Mesothelial cell of epicardium (in vitro differentiated cells): Measurements from ENCODE around the gene IFNA10. TPM values are rescaled to one million over a fixed set of nuclear protein-coding genes. Genes with fewer than 3 reads are reported as not detected.
A peak's percentile ranks its signal among the peaks of the same experiment; 100 is the strongest.
"Not testable (repeated sequence)": the region's sequence is repeated elsewhere in the genome, so short reads cannot be mapped to it uniquely, and the experiment has no call there.

Experiments used
- DNase-seq, 2 experiments: peaks; one replicate each; pipeline ENCODE4 v3.0.0; 2021; ENCODE audit warnings: low spot score in 2 of 2; ENCODE audit not compliant: unreplicated experiment in 2 of 2
- H3K27ac Mint-ChIP-seq: 2 replicates; pipeline ENCODE4 v1.8.0; 2021; ENCODE audit warnings: mixed read lengths
- H3K27me3 Mint-ChIP-seq: 2 replicates; pipeline ENCODE4 v1.8.0; 2021; ENCODE audit warnings: low read depth, mixed read lengths
- H3K36me3 Mint-ChIP-seq: 2 replicates; pipeline ENCODE4 v1.8.0; 2021; ENCODE audit warnings: mixed read lengths
- H3K4me1 Mint-ChIP-seq: 2 replicates; pipeline ENCODE4 v1.8.0; 2021; ENCODE audit warnings: mixed read lengths
- H3K4me3 Mint-ChIP-seq: 2 replicates; pipeline ENCODE4 v1.8.0; 2021; ENCODE audit warnings: mild to moderate bottlenecking, moderate library complexity, mixed read lengths
- H3K9me3 Mint-ChIP-seq: 2 replicates; pipeline ENCODE4 v1.8.0; 2021; ENCODE audit warnings: mixed read lengths
- CTCF ChIP-seq: fragments of 200-600 bp; sonication (generic); IDR thresholded peaks from one replicate; pipeline ENCODE4 v1.5.0; 2021; ENCODE audit warnings: antibody characterized with exemption; ENCODE audit not compliant: unreplicated experiment
- total RNA-seq: library from RNA; stranded (reverse); gene quantifications from 3 replicates; pipeline ENCODE4 v1.2.1, GENCODE V29; 2021

Gene IFNA10
- total RNA-seq, 1 donor from 2014 or later: not detected

- H3K9me3 Mint-ChIP-seq: no peaks in the 10 kb centered on the region
- no peaks in the 10 kb centered on the region for H3K36me3 Mint-ChIP-seq
- no peak within 1 kb of the TSS for H3K27ac Mint-ChIP-seq
Observed at GRCh38 chr9:21239911-21240310, 33.0 kb upstream of the IFNA10 start, which contains the start of gene IFNA14. Gene IFNA14 (minus strand): TSS chr9:21240005. CDS start chr9:21239935, 70 bp downstream.

GRCh38 chr9:21236360-21236714 lies 29.4 kb upstream of the IFNA10 start:
- H3K36me3 Mint-ChIP-seq, H3K4me3 Mint-ChIP-seq, DNase-seq, H3K4me1 Mint-ChIP-seq, H3K27ac Mint-ChIP-seq, H3K9me3 Mint-ChIP-seq: not testable (repeated sequence)
- peaks cover 36% of the 10 kb centered on the region for H3K27me3 Mint-ChIP-seq

More at GRCh38 chr9:21239911-21240310, 33.0 kb upstream of the IFNA10 start, which contains the start of gene IFNA14:
- H3K4me1 Mint-ChIP-seq: peaks cover 1% of the 10 kb centered on the region
- no peak within 1 kb of the TSS for H3K4me3 Mint-ChIP-seq
- peaks cover 44% of the 10 kb centered on the region for H3K27me3 Mint-ChIP-seq
- no peak for TF ChIP-seq CTCF
- no peak for DNase-seq

- H3K36me3 Mint-ChIP-seq, H3K27ac Mint-ChIP-seq, H3K4me1 Mint-ChIP-seq, H3K4me3 Mint-ChIP-seq, H3K9me3 Mint-ChIP-seq: not testable (repeated sequence)
- peaks cover 33% of the 10 kb centered on the region for H3K27me3 Mint-ChIP-seq
- DNase-seq: peak in 1 of 2 experiments; percentile 27
Observed at GRCh38 chr9:21235468-21236359, 28.8 kb upstream of the IFNA10 start.

GRCh38 chr9:21234153-21234687 lies 27.3 kb upstream of the IFNA10 start:
- Mint-ChIP-seq H3K27me3 (peaks cover 24% of the 10 kb centered on the region), H3K27ac (no peak overlapping the region), H3K4me1 (peaks cover 1% of the 10 kb centered on the region), H3K9me3 (no peaks in the 10 kb centered on the region), H3K4me3 (no peak overlapping the region), H3K36me3 (no peaks in the 10 kb centered on the region)
- no peak for TF ChIP-seq CTCF
- peak in 1 of 2 experiments; percentile 28 for DNase-seq

GRCh38 chr9:21233258-21233657 lies 26.3 kb upstream of the IFNA10 start:
- no peaks in the 10 kb centered on the region for H3K36me3 Mint-ChIP-seq

GRCh38 chr9:21228122-21228521 lies 21.2 kb upstream of the IFNA10 start, which contains the start of gene IFNA17:
Gene IFNA17 (minus strand): TSS chr9:21228222. CDS start chr9:21228173, 49 bp downstream.
- no peak within 1 kb of the TSS for H3K4me3 Mint-ChIP-seq
- no peaks in the 10 kb centered on the region for H3K36me3 Mint-ChIP-seq
- TF ChIP-seq CTCF: no peak
- H3K27me3 Mint-ChIP-seq: peaks cover 14% of the 10 kb centered on the region
- no peak within 1 kb of the TSS for H3K27ac Mint-ChIP-seq
- no peaks in the 10 kb centered on the region for H3K4me1 Mint-ChIP-seq
- no peak for DNase-seq
- no peaks in the 10 kb centered on the region for H3K9me3 Mint-ChIP-seq

More at GRCh38 chr9:21233258-21233657, 26.3 kb upstream of the IFNA10 start:
- no peak for TF ChIP-seq CTCF
- peaks cover 19% of the 10 kb centered on the region for H3K27me3 Mint-ChIP-seq
- no peak for DNase-seq
- H3K4me3 Mint-ChIP-seq: no peak overlapping the region
- H3K9me3 Mint-ChIP-seq: no peaks in the 10 kb centered on the region
- H3K27ac Mint-ChIP-seq: no peak overlapping the region
- H3K4me1 Mint-ChIP-seq: peaks cover 1% of the 10 kb centered on the region

GRCh38 chr9:21217211-21217610 lies 10.3 kb upstream of the IFNA10 start, which contains the start of gene IFNA16:
Gene IFNA16 (minus strand): TSS chr9:21217311. CDS start chr9:21217305, 6 bp downstream.
- not testable (repeated sequence) for H3K27ac Mint-ChIP-seq, H3K36me3 Mint-ChIP-seq, H3K4me1 Mint-ChIP-seq, DNase-seq, H3K4me3 Mint-ChIP-seq, H3K9me3 Mint-ChIP-seq
- H3K27me3 Mint-ChIP-seq: peaks cover 36% of the 10 kb centered on the region

GRCh38 chr9:21213411-21214326 lies 6.7 kb upstream of the IFNA10 start:
- not testable (repeated sequence) for H3K4me1 Mint-ChIP-seq, H3K27ac Mint-ChIP-seq, H3K36me3 Mint-ChIP-seq, H3K4me3 Mint-ChIP-seq, H3K9me3 Mint-ChIP-seq, DNase-seq
- H3K27me3 Mint-ChIP-seq: peaks cover 21% of the 10 kb centered on the region

GRCh38 chr9:21212160-21212559 lies 5.2 kb upstream of the IFNA10 start:
- peaks cover 15% of the 10 kb centered on the region for H3K27me3 Mint-ChIP-seq
- not testable (repeated sequence) for H3K36me3 Mint-ChIP-seq, H3K9me3 Mint-ChIP-seq, H3K27ac Mint-ChIP-seq, H3K4me3 Mint-ChIP-seq, H3K4me1 Mint-ChIP-seq
- peak in 1 of 2 experiments; percentile 25 for DNase-seq
